Lower leg skin (tissue), 4 donors: Measurements from ENCODE around the gene CLEC9A. TPM values are rescaled to one million over a fixed set of nuclear protein-coding genes. Genes with fewer than 3 reads are reported as not detected.

Experiments used
- DNase-seq, 2 donors: peaks; one replicate each; pipeline ENCODE4 v3.0.0-alpha.2; 2019; ENCODE audit warnings: low spot score in 2 of 2
- H3K4me3 ChIP-seq: fragments of 200-600 bp; sonication (generic); 2 replicates; pipeline ENCODE4 v1.5.1; 2017; ENCODE audit warnings: mild to moderate bottlenecking, low read depth; ENCODE audit not compliant: poor library complexity, severe bottlenecking
- POLR2A ChIP-seq, 2 donors: fragments of 450-650 bp; IDR thresholded peaks; one replicate each; pipeline ENCODE4 v1.6.1; 2016 to 2017; ENCODE audit warnings: antibody characterized with exemption in 2 of 2, mild to moderate bottlenecking in 1 of 2, moderate library complexity in 1 of 2
- WGBS, 2 donors: methylation state at CpG; one replicate each; pipeline ENCODE4 v1.1.5; 2018; 5-methylcytosine and 5-hydroxymethylcytosine counted together
- intact Hi-C: fragments of 100-400 bp; cut with DNase I; formaldehyde crosslinking; loops from one replicate; pipeline ENCODE4 v1.15.0; 2023; ENCODE audit warnings: low total_unique reads
- total RNA-seq, 4 donors: library from RNA; depleted of rRNA; stranded (reverse); fragments of >200 nt; gene quantifications; one replicate each; pipeline ENCODE4 v1.1.0, GENCODE V29; 2016
- TF ChIP-seq, protein P1 (sequence below), 3 donors: fragments of 450-650 bp; IDR thresholded peaks; one replicate each; pipeline ENCODE4 v1.5.1; 2016; ENCODE audit warnings: antibody characterized with exemption in 3 of 3, mild to moderate bottlenecking in 3 of 3, moderate library complexity in 2 of 3

The CLEC9A gene
- not detected for total RNA-seq

- H3K4me3 ChIP-seq = no peak within 1 kb of the TSS
- 91 to 95% methylated on average over 14 of the region's 14 CpGs for WGBS, 2 donors
- intact Hi-C loops = loop anchor here (10.0 kb wide), 1 partner anchor 114 kb away; no protein-coding TSS in a partner anchor
- TF ChIP-seq, protein P1, sequence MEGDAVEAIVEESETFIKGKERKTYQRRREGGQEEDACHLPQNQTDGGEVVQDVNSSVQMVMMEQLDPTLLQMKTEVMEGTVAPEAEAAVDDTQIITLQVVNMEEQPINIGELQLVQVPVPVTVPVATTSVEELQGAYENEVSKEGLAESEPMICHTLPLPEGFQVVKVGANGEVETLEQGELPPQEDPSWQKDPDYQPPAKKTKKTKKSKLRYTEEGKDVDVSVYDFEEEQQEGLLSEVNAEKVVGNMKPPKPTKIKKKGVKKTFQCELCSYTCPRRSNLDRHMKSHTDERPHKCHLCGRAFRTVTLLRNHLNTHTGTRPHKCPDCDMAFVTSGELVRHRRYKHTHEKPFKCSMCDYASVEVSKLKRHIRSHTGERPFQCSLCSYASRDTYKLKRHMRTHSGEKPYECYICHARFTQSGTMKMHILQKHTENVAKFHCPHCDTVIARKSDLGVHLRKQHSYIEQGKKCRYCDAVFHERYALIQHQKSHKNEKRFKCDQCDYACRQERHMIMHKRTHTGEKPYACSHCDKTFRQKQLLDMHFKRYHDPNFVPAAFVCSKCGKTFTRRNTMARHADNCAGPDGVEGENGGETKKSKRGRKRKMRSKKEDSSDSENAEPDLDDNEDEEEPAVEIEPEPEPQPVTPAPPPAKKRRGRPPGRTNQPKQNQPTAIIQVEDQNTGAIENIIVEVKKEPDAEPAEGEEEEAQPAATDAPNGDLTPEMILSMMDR (IDR thresholded peaks at IDR 0.05) = no peak
- no peak for TF ChIP-seq POLR2A (IDR thresholded peaks at IDR 0.05)
- no peak for DNase-seq
Measured at GRCh38 chr12:10030446-10030845, at the start of gene CLEC9A. TSS of gene CLEC9A (plus strand) at chr12:10030682. CDS start at chr12:10052688, 22,006 bp downstream.

- intact Hi-C loops = no loop called here
- H3K4me3 ChIP-seq = no peak overlapping the region
- no peak for DNase-seq
- 74 to 76% methylated on average over 3 of the region's 3 CpGs for WGBS, 2 donors
- TF ChIP-seq, protein P1 (IDR thresholded peaks at IDR 0.05) = no peak
- TF ChIP-seq POLR2A (IDR thresholded peaks at IDR 0.05) = no peak
Measured at GRCh38 chr12:9991876-9992275, 38.6 kb upstream of the CLEC9A start.

DNA sequence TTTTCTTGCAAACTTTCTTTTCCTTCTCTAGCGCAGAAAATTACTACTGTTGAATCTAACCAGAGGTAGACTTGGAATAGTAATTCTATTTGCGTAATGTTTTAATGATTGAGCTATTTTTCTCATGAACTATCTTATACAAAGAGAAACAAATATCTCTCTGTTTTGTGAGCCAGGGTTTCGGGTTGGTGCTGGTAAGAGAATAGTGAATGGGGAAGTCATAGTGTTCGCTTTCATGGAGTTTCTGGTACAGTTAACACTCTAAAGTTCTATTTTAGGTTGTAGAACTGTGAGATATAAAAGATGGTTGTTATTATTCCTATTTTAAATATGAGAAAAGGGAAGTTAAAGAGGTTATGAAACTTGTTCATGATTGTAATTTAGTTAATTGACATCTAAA lies 38.2 kb upstream of the CLEC9A start:
- 79 to 89% methylated on average over 4 of the region's 4 CpGs for WGBS, 2 donors
- H3K4me3 ChIP-seq = no peak overlapping the region
- TF ChIP-seq, protein P1 (IDR thresholded peaks at IDR 0.05) = no peak
- no peak for TF ChIP-seq POLR2A (IDR thresholded peaks at IDR 0.05)
- no peak for DNase-seq
- intact Hi-C loops = no loop called here

DNA sequence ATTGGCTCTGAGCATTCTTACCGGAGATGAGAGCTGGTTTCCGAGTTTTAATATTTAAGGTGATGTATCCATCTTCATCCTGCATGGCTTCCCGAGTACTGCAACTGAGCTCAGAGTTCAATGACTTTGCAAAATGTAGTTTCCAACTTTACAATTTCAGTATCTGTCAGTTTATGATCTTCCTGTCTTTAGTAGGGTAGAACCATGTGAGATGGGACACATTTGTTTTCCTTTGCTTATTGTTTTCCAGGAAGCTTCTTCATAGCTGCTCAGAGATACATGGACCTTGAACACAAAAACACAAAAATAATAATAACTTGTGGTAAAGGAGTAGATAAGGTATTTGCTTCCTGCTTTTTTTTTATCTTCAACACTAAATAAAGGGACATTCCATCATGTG lies 31.5 kb upstream of the CLEC9A start, which contains the start of gene CLEC1B:
Gene CLEC1B (minus strand): TSS at position 106 of the 400 bp plus-strand sequence. CDS start 21 bp downstream, at position 85.
- no peak within 1 kb of the TSS for H3K4me3 ChIP-seq
- no peak for TF ChIP-seq POLR2A (IDR thresholded peaks at IDR 0.05)
- TF ChIP-seq, protein P1 (IDR thresholded peaks at IDR 0.05) = no peak
- intact Hi-C loops = no loop called here
- WGBS, 2 donors = 94 to 98% methylated on average over 3 of the region's 3 CpGs
- DNase-seq = no peak

DNA sequence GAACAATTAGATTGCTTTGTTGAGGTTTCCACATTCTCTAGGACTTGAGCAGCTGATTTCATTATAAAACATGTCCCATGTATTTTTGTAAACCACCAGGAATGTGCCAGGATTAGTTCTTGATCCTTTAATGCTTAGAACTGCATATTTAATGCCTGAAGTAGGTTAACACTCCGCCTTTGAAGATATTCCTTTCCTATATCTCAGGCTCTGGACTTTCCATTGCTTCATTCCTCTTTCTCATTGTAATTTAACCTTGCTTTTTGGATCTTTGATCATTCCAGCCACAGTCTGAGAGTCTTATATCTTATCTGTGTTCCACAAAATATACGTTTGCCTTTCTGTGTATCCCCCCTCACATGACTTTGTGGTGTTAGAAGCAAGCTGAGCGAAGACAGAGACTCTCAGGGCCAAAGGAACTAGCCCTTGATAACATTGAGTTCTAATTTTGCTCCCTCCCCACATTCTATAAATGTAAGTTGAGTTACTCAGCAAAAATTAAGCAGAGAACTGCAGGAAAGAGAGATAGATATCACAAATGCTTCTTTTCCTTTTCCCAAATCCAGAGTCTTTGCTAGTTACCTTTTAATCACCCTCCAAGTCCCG lies 29.2 kb upstream of the CLEC9A start:
- H3K4me3 ChIP-seq = no peak overlapping the region
- intact Hi-C loops = no loop called here
- TF ChIP-seq POLR2A (IDR thresholded peaks at IDR 0.05) = no peak
- TF ChIP-seq, protein P1 (IDR thresholded peaks at IDR 0.05) = no peak
- no peak for DNase-seq
- WGBS, 2 donors = 78 to 86% methylated on average over 4 of the region's 4 CpGs
